Cardiac septum (tissue), 1 donor: ENCODE data around the gene DUSP5. TPM values are rescaled to one million over a fixed set of nuclear protein-coding genes. Genes with fewer than 3 reads are reported as not detected.

ENCODE experiments used
- DNase-seq: peaks from one replicate; pipeline ENCODE4 v3.0.0-alpha.2; 2020; ENCODE audit warnings: low spot score
- intact Hi-C: fragments of 100-400 bp; cut with DNase I; formaldehyde crosslinking; loops from one replicate; pipeline ENCODE4 v1.14.0; 2022
- total RNA-seq: library from RNA; stranded (reverse); fragmentation: NEBNext Ultra II Directional; extraction: Animal tissue kit (Norgen Biotek cat#: 25700); gene quantifications from one replicate; pipeline ENCODE4 v1.2.1, GENCODE V29; 2021
- donor health status: DM: no; HTN: no; CAD: no.

DUSP5 gene
- total RNA-seq, 1 donor from 2014 or later: 29.4 TPM

DNA sequence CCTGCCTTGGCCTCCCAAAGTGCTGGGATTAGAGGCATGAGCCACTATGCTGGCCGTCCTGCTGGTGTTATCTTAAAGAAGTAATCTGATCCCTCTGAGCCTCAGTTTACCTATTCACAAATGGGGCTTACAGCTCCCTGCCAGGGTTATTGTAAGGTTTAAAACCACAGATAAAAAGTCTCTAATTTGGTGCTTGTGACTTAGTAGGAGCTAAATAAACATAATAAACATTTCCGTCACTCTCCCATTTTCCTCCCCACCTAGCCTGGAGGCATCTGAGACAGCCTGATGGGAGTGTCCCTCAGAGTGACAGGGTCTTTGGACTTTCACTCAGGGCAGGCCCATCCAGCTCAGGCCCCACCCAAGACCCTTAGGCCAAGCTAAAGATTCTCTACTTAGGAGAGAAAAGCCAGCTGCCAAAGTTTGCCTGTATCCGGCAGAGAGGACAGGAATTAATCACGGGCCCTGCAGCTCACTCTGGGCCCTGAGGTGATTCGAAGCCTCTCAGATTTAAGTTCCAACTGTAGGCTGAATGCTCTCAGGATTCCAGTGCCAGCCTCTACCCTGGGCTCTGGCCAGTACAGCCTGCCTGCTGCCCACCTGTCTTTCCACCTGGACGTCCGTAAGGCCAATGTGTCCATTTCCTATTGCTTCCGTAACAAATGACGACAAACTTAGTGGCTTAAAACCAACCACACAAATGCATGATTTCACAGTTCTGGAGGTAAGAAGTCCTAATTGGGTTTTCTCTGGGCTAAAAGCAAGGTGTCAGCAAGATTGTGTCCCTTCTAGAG is 21.8 kb upstream of the DUSP5 start:
- intact Hi-C loops: no loop called here
- no peak for DNase-seq

DNA sequence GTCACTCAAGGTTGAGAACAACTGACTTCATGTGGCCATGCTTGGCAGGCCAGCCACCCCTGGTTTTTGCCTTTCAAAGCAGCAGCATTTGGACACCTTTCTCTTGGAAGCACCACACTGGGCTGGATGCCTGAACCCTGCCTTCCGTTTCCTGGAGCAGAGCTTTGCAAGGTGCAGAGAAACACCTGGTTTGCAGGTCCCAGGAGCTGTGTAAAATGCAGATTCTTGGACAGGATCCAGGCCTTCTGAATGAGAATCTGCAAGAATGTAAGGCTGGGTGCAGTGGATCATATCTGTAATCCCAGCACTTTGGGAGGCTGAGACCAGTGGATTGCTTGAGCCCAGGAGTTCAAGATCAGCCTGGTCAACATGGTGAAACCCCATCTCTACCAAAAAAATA is 18.0 kb upstream of the DUSP5 start:
- intact Hi-C loops: no loop called here

DNA sequence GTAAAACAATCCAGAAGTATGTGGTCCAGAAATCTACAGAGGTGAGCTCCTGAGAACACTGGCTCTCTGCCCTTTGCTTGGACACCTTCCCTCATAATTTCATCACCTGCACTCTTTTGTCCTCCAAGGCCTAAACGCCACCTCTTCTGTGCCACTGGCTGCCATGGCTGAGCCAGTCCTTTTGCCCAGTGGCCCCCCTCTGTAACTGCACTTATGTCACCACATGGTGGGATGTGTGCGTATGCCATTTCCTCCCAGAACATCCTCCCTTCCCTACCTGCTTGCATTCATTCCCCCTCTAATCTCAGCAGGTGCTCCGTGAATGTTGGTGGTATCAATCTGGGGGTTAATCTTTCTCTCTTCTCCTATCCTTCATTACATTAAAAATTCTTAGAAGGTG is 17.3 kb upstream of the DUSP5 start:
- intact Hi-C loops: no loop called here
- DNase-seq: no peak

More for the DNA sequence above, 18.0 kb upstream of the DUSP5 start:
- no peak for DNase-seq

DNA sequence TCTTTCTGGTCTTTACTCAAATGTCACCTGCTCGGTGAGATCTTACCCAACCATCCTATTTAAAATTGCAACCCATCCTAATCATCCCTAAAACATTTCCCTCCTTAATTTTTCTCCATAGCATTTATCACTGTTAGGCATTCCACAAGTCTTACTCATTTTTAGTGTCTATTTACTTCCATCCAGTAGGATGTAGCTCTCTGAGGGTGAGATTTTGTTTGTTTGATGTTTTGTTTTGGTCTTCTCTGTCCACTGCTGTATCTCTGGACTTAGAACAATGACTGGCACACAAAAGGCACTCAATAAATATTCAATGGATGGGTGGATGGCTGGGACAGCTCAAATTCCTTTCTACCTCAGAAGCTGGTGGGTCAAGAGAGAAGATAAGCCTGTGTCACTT is 15.8 kb upstream of the DUSP5 start:
- intact Hi-C loops: no loop called here
- DNase-seq: no peak

DNA sequence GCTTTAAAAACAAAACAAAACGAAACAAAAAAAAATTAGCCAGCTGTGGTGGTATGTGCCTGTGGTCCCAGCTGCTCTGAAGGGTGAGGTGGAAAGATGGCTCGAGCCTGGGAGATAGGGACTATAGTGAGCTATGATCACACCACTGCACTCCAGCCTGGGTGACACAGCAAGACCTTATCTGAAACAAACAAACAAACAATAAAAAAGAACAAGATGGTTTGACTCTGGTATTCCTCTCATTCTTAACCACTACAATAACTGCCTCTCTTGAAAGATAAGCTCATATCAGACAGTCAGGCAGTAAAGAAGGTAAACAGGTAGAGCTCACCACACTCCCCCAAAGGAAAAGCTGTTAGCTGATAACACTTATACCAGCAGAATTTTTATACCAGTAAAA is 14.1 kb upstream of the DUSP5 start:
- no peak for DNase-seq
- intact Hi-C loops: no loop called here

DNA sequence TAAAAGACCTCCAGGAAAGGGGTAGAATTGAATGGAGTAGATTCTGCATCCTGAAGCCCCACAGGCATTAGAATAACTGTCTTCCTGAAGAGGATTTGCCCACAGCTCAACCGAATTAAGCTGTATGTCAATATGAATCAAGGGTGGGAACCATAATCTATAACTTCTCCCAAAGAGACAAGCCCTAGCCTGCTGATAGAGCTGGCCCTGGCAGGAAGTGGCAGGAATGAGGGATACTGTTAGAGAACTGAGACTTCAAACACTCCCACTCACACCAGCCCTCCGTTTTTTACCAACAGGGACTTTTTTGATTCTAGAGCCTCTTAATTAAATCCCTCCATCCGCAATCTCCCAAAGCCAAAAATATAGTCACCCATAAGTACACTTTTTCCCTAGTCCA is 12.2 kb upstream of the DUSP5 start:
- DNase-seq: no peak
- intact Hi-C loops: no loop called here

DNA sequence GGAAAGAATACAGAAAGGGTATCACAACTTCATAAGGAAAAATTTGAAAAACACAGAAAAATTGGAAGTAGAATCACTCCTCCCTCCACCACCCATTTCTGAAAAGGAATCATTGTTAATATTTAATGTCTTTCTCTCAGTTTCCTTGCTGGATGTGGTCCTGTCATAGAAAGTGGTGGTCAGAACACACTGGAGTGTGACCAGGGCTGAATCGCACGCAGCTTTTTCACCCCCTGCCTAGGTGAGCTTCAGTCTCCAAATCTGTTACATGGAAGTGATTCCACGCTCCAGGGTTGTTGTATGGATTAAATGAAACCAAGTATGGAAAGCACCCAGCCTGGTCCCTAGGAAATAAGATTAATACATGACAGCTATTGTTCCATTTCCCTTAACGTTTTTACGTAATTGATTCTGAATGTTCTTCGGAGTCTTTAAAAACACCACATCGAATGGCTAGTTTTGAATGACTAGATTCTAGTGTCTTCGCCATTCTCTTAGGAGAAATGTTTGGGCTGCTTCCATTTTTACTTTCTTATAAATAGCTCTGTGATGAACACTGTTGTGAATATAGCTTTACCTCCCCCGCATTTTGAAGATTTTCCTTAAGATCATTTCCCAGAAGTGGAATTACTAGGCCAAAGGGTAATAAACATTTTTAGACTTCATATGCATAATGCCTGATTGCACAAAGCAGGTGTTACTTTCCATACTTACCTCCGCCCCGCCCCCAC is 10.9 kb upstream of the DUSP5 start:
- intact Hi-C loops: no loop called here
- DNase-seq: no peak

DNA sequence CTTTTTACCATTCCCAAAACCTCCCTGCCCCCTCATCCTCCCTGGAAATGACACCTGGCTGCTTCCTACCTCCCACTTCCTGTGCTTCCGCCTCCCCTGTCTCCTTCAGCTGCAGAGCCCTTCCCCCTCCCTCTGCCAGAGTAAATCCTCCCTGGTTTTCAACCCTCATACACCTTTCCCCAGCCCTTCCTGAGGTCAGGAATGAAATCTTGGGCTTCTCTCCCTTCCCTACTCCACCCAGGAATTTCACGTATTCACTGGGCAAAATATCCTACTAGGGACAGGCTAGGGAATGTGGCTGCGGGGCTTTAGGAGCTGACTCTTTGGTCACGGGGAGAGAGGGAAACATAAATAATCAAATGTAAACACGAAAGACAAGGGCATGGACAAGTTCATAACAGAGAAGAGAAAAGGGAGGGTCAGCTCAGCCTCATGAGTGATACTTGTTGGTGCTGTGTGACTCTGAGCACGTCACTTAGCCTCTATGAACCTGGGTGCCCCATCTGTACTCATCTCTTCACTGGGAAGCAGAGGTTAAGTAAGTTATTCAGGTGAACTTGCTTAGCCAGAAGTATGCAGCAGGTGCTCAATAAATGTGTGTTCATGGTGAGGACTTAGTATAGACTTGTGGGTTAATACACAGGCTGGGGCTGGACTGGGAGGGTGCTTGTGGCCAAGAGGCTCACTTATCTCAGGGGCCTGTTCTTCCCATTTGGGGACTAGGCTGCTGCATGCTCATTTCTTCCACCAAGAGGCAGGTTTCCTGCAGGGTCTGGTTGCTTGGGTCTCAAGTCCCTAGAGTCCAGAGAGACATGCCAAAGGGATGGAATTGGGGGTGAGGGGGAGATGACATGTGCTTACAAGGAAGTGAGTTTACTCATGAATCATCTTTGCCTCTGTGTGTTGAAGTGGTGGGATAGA is 10.0 kb upstream of the DUSP5 start:
- intact Hi-C loops: no loop called here
- DNase-seq: no peak

DNA sequence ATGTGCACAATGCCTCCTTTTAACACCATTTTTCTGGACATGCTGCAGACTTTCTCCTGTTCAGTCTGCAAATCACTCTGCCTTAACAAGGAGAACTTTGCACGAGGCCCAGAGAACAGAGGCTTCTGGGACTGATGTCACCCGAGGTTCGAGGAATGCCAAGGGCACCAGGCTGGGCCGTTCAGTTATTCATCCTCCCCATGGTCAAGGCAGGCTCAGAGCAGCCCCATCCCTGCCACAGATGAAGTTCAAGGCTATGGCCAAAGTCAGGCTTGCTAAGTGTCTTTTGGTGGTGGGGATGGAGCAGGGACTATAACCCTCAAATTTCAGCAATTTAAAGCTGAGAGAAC is 9.4 kb upstream of the DUSP5 start:
- intact Hi-C loops: no loop called here

DNA sequence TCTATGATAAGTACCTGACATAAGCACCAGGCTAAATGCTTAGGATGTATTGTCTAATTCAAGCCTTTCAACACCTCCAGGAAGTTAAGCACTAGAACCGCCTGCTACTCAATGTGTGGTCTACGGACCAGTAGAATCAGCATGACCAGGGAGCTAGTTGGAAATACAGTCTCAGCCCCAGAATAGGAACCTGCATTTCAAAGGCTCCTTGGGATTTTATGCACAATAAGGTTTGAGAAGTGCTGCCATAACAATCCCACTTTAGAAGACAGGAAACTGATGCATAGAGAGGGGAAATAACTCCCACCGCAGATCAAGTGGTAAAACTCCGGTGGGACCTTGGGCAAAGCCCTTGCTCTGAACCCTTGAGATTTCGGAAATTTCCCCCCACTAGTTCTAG is 8.8 kb upstream of the DUSP5 start:
- intact Hi-C loops: no loop called here

More for the DNA sequence above, 9.4 kb upstream of the DUSP5 start:
- no peak for DNase-seq

DNA sequence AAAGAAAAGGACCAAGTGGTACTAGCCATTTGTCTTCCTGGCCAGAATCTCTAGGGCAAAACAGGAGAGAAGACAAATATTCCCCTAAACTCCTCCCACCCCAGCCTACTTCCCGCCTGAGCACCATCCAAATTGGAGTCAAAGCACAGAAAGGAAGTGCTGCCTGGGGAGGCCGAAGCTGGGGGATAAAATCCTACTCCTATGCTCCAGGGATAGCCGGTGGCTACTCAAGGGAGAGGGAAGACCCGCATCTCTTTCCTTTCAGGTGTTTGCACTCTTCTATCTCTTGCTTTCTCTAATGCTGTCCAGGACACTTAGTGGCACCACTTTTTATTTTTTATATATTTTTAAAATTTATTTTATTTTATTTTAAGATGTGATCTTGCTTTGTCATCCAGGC is 7.1 kb upstream of the DUSP5 start:
- intact Hi-C loops: no loop called here

More for the DNA sequence above, 8.8 kb upstream of the DUSP5 start:
- DNase-seq: no peak

DNA sequence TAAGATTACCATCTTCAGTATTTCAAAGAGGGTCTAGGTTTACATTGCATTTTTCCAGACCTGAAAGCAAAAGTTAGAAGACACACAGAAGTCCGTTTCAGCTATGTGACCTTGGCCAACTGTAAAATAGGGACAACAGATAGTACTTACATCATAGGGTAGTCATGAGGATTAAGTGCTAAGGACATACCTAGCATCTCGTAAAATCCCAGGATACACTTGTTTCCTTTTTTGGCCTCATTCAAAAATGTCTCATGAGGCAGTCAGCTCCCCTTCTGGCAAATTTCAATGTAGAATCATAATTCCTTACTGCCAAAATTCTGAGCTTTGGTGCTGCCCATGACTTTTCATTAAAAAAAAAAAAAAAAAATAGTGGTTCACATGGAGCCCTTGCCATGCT is 6.4 kb upstream of the DUSP5 start:
- no peak for DNase-seq
- intact Hi-C loops: no loop called here

More for the DNA sequence above, 7.1 kb upstream of the DUSP5 start:
- DNase-seq: no peak

DNA sequence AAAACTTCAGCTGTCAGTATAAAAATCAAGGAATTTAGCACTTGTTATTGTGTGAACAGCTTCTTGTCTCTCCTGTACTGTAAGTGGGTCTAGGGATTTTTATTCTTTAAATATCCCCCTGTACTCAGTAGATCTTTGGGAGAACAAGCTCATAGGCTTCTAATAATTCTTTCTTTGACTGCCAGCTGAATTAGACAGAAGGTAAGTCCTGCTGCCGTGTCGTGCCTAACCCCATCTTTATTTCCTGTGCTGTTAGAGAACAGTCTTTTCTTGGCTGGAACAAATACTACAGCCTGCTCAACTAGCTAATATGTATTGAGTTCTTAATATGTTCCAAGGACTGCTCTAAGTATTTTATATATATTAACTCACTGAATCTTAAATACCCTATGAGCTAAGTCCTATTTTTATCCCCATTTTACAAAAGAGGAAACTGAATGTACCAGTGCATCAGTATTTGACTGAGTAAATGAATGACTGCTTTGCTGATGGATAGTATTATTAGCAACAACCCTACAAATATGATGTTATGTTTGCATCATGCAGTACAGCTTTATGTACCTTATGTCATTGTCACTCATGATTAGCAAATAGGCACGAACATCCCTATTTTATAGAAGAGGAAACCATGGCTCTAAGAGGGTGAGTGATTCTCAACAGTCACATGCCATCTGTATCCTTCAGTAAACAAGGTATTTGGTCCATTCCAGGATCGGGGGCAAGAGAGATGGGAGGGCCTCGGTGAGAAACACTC is 5.5 kb upstream of the DUSP5 start:
- intact Hi-C loops: no loop called here

DNA sequence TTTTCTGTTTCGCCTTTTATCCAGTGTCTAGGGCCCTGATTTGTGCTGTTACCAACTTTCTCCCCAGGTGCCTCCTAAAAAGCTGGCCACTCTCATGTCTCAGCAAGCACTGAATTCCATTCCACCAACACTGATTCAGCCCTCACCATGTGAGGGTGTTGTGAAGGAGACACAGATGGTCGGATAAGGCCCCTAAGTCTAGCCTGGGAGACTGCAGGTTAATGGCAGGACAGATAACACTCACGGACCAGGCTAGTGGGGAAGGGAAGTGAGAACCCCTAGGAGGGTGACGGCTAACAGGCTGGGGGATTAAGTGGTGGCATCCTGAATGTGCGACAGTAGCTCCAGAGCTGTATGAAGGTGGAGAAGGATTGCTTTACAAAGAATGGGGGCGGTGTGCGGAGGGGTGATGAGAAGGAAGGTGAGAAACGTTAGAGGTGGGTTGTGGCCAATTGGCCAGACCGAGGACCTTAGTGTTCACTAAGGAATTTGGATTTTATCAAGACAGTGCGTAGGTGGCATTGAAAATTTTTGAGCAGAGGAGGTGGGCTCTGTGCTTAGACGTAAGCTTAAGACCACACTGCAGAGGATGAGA is 3.8 kb upstream of the DUSP5 start:
- intact Hi-C loops: no loop called here
- no peak for DNase-seq

More for the DNA sequence above, 5.5 kb upstream of the DUSP5 start:
- DNase-seq: no peak

DNA sequence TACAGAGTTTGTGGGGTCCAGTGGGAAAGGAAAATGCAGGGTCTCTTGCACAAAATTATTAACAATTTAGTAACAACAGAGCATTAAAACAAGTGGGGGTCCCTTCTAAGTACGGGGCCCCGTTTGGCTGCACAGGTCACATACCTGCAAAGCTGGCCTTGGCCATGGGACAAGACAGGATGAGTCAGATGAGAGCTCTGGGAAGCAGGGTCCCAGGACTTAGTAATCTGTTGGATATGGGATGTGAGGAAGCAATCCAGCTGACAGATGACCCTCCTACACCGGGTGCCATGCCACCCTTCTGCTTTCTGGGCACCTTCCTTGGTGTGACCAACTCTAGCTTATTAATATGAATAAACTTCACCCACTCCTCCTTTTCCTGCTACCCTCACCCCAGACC is 3.2 kb upstream of the DUSP5 start:
- intact Hi-C loops: no loop called here
- DNase-seq: no peak

DNA sequence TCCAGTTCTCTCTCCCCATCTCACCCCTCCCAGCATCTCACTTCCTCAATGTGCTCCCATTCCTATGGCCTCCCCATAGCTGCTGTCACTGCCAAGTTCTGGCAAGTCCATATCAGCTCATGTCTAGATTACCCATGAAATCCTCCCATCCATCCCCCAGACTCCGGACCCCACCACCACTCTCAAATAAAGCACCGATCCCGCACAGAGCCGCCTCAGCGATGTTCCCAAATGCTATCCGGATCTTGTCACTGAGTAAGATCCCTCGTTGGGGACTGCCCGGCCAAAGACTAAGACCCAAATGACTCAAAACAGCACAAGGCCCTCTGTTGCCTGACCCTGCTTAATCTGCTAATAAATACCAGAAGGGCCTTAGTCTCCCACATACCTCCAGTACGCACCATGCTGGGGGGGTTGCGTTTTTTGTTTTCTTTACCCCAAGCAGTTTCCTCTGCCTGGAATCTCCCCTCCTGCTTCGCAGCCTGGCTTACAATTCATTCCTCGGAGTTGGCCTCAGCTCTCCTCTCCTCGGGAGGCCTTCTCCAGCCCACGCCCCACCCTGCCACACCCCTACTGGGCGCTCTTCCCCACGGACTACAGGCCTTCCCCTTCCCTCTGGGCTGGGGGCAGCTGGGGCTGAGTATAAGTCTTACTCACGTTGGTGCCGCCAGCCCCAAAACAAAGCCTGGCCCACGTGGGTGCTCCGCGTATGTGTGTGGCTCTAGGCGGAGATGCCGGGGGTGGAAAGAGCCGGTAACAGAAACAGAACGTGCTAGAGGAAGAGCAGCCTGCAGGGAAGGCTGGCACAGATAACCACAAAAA is 1.8 kb upstream of the DUSP5 start:
- intact Hi-C loops: loop anchor here (2.0 to 5.0 kb wide), 4 partner anchors 37 to 71 kb away; partner anchors contain the start of gene SMC3

DNA sequence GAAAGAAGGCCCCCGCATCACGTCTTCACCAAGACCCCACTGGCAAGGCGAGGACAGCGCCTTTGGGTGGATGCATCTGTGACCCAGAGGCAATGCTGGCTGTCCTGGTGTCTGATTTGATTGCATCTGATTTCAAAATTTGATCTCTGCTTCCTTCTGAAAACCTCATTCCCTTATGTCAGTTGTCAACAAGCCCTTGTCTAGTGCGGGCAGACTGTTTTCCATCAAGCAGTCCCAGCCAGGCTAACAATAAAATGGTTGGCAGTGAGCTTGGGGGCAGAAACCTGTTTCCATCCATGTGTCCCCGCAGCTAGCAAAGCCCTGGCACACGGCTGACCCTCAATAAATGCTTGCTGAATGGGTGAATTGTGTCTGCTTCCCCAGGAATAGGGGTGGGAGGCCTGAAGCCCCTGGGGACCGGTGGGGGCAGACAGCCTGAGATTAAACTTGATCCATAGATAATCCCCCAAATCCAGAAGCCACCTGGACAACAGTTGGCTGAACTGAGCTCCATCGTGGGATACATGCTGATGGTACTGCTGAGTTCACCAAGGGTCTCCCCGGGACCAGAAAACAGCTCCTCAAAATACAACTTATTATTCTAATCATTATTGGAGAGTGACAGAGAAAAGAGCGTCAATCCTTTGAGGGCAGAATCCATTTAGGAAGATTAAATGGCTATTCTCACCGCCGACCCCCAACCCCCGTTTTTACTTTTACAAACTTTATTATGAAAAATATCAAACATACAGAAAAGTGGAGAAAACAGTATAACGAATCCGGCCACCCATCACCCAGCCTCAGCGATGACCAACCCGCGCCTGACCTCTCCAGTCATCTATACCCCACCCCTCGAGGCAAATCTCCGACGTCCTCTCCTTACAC is 912 bp upstream of the DUSP5 start:
- no peak for DNase-seq
- intact Hi-C loops: loop anchor here (2.0 to 5.0 kb wide), 4 partner anchors 38 to 71 kb away; partner anchors contain the start of gene SMC3

More for the DNA sequence above, 1.8 kb upstream of the DUSP5 start:
- DNase-seq: no peak
